Caco-2 (cell line): Measurements from ENCODE around the gene SMARCD1. TPM values are rescaled to one million over a fixed set of nuclear protein-coding genes. Genes with fewer than 3 reads are reported as not detected.
A peak's percentile ranks its signal among the peaks of the same experiment; 100 is the strongest.

Experiments
- BruUV-seq: library from RNA; stranded (reverse); fragments of 400-500 nt; replicated peaks from 2 replicates; lab custom pipeline; 2021; lab: Mats Ljungman, UMichigan
- CTCF ChIA-PET: fragments of 300-600 bp; sonication (Branson Sonifier 250); formaldehyde crosslinking; loops from one replicate; lab custom pipeline; 2022; ENCODE audit warnings: antibody characterized with exemption; lab: Charles Lee
- POLR2A ChIA-PET: fragments of 300-600 bp; sonication (Branson Sonifier 250); formaldehyde crosslinking; loops from one replicate; lab custom pipeline; 2022; ENCODE audit warnings: antibody characterized with exemption; lab: Charles Lee
- DNase-seq, 2 experiments: peaks; one replicate each; pipeline versions ENCODE4 v3.0.0 to v3.0.0-alpha.2; 2020 to 2022
- H3K27me3 ChIP-seq: replicated peaks from 2 replicates; pipeline ENCODE4 v1.6.0; 2011; ENCODE audit warnings: low read length; ENCODE audit not compliant: control insufficient read depth, insufficient read depth
- H3K36me3 ChIP-seq: 2 replicates; pipeline ENCODE4 v1.5.1; 2011; ENCODE audit warnings: low read length; ENCODE audit not compliant: control insufficient read depth, insufficient read depth
- H3K4me1 ChIP-seq: fragments of 250-450 bp; sonication (Bioruptor Pico); 2 replicates; pipeline ENCODE4 v1.5.1; 2020; ENCODE audit warnings: mild to moderate bottlenecking
- H3K4me3 ChIP-seq: 2 replicates; pipeline ENCODE4 v1.5.1; 2011; ENCODE audit warnings: low read depth, mild to moderate bottlenecking, control low read depth, low read length
- H3K9me3 ChIP-seq: fragments of 250-450 bp; sonication (Bioruptor Pico); 2 replicates; pipeline ENCODE4 v1.5.1; 2020; ENCODE audit warnings: mild to moderate bottlenecking, moderate library complexity
- H3K27ac Mint-ChIP-seq: one replicate; pipeline ENCODE4 v1.8.0; 2022; ENCODE audit warnings: mixed read lengths; ENCODE audit not compliant: unreplicated experiment
- H3K27me3 Mint-ChIP-seq: one replicate; pipeline ENCODE4 v1.8.0; 2022; ENCODE audit warnings: mixed read lengths; ENCODE audit not compliant: insufficient read depth, unreplicated experiment
- H3K36me3 Mint-ChIP-seq: one replicate; pipeline ENCODE4 v1.8.0; 2022; ENCODE audit warnings: mild to moderate bottlenecking, mixed read lengths; ENCODE audit not compliant: insufficient read depth, unreplicated experiment
- H3K4me1 Mint-ChIP-seq: one replicate; pipeline ENCODE4 v1.8.0; 2022; ENCODE audit warnings: low read depth, mixed read lengths; ENCODE audit not compliant: unreplicated experiment
- H3K4me3 Mint-ChIP-seq: one replicate; pipeline ENCODE4 v1.8.0; 2022; ENCODE audit warnings: mild to moderate bottlenecking, moderate library complexity, mixed read lengths; ENCODE audit not compliant: unreplicated experiment
- H3K9me3 Mint-ChIP-seq: one replicate; pipeline ENCODE4 v1.8.0; 2022; ENCODE audit warnings: mixed read lengths; ENCODE audit not compliant: unreplicated experiment
- CTCF ChIP-seq, 2 experiments: fragments of 200-600 bp in 1 of 2; IDR thresholded peaks; 1 replicate in 1 of 2; 2 replicates in 1 of 2; pipeline versions ENCODE4 v1.5.1 to v1.8.0; 2011 to 2022; ENCODE audit warnings: antibody characterized with exemption in 1 of 2, control low read depth in 1 of 2, inconsistent platforms in 1 of 2, low read depth in 1 of 2, low read length in 1 of 2, mild to moderate bottlenecking in 1 of 2, moderate library complexity in 1 of 2; ENCODE audit not compliant: insufficient read depth in 1 of 2, severe bottlenecking in 1 of 2, unreplicated experiment in 1 of 2
- intact Hi-C: fragments of 100-400 bp; cut with micrococcal nuclease; formaldehyde crosslinking; loops from one replicate; pipeline ENCODE4 v1.10.0; 2022; ENCODE audit not compliant: unreplicated experiment
- total RNA-seq: library from RNA; stranded (reverse); gene quantifications from 2 replicates; pipeline ENCODE4 v1.2.3, GENCODE V29; 2022

Gene SMARCD1
- total RNA-seq, 1 experiment from 2014 or later, result 158 TPM

GRCh38 chr12:50058743-50059312 lies 26.3 kb upstream of the SMARCD1 start:
- Histone ChIP-seq H3K36me3 (no peaks in the 10 kb centered on the region), H3K9me3 (no peaks in the 10 kb centered on the region), H3K4me3 (no peak overlapping the region), H3K4me1 (peaks cover 14% of the 10 kb centered on the region), H3K27me3 (no peaks in the 10 kb centered on the region)
- ChIA-PET POLR2A (interaction anchor here (0.5 kb wide), 1 partner anchor 230 kb away, joined by 5 read pairs; no protein-coding TSS in a partner anchor), CTCF (interaction anchor here (0.6 to 2.8 kb wide), 4 partner anchors 12 to 188 kb away, joined by 4 to 12 read pairs (median 5); no protein-coding TSS in a partner anchor)
- intact Hi-C loops, result loop anchor here (5.0 kb wide), 1 partner anchor 282 kb away; no protein-coding TSS in a partner anchor
- TF ChIP-seq CTCF (IDR thresholded peaks at IDR 0.05; ENCODE audit: insufficient read depth in 1 of 2, low read depth in 1 of 2, low read length in 1 of 2, severe bottlenecking in 1 of 2, unreplicated experiment in 1 of 2), result no peak
- peaks cover 2% of the 10 kb centered on the region for H3K27me3 Mint-ChIP-seq
- DNase-seq, result no peak
- no peaks in the 10 kb centered on the region for H3K36me3 Mint-ChIP-seq
- peaks cover 17% of the 10 kb centered on the region for H3K4me1 Mint-ChIP-seq
- no TSS peak for BruUV-seq
- H3K9me3 Mint-ChIP-seq, result no peaks in the 10 kb centered on the region
- H3K4me3 Mint-ChIP-seq, result peak overlapping the region; percentile 94
- no peak overlapping the region for H3K27ac Mint-ChIP-seq

- Mint-ChIP-seq H3K36me3 (no peaks in the 10 kb centered on the region), H3K4me1 (peaks cover 17% of the 10 kb centered on the region), H3K4me3 (no peak overlapping the region), H3K27ac (no peak overlapping the region), H3K9me3 (no peaks in the 10 kb centered on the region), H3K27me3 (peaks cover 2% of the 10 kb centered on the region)
- Histone ChIP-seq H3K4me1 (peaks cover 14% of the 10 kb centered on the region), H3K4me3 (no peak overlapping the region), H3K36me3 (no peaks in the 10 kb centered on the region), H3K9me3 (no peaks in the 10 kb centered on the region), H3K27me3 (no peaks in the 10 kb centered on the region)
- no TSS peak for BruUV-seq
- POLR2A ChIA-PET, result no interaction called here
- CTCF ChIA-PET, result interaction anchor here (0.6 to 2.8 kb wide), 4 partner anchors 11 to 188 kb away, joined by 4 to 12 read pairs (median 5); no protein-coding TSS in a partner anchor
- intact Hi-C loops, result loop anchor here (5.0 kb wide), 1 partner anchor 282 kb away; no protein-coding TSS in a partner anchor
- DNase-seq, result no peak
- no peak for TF ChIP-seq CTCF (IDR thresholded peaks at IDR 0.05; ENCODE audit: insufficient read depth in 1 of 2, low read depth in 1 of 2, low read length in 1 of 2, severe bottlenecking in 1 of 2, unreplicated experiment in 1 of 2)
Observed at GRCh38 chr12:50059440-50060119, 25.6 kb upstream of the SMARCD1 start.

GRCh38 chr12:50060120-50060468 lies 25.0 kb upstream of the SMARCD1 start:
- POLR2A ChIA-PET, result no interaction called here
- no peaks in the 10 kb centered on the region for H3K36me3 Mint-ChIP-seq

More at GRCh38 chr12:50060120-50060468, 25.0 kb upstream of the SMARCD1 start:
- peaks cover 14% of the 10 kb centered on the region for H3K4me1 ChIP-seq
- CTCF ChIA-PET, result interaction anchor here (0.5 to 2.8 kb wide), 2 partner anchors 9 to 10 kb away, joined by 3 to 12 read pairs; no protein-coding TSS in a partner anchor
- no TSS peak for BruUV-seq
- Mint-ChIP-seq H3K9me3 (no peaks in the 10 kb centered on the region), H3K27me3 (peaks cover 2% of the 10 kb centered on the region), H3K4me1 (peaks cover 17% of the 10 kb centered on the region), H3K27ac (no peak overlapping the region), H3K4me3 (no peak overlapping the region)
- TF ChIP-seq CTCF (IDR thresholded peaks at IDR 0.05; ENCODE audit: insufficient read depth in 1 of 2, low read depth in 1 of 2, low read length in 1 of 2, severe bottlenecking in 1 of 2, unreplicated experiment in 1 of 2), result no peak
- H3K27me3 ChIP-seq, result no peaks in the 10 kb centered on the region
- H3K4me3 ChIP-seq, result no peak overlapping the region
- no peak for DNase-seq
- H3K9me3 ChIP-seq, result no peaks in the 10 kb centered on the region
- no peaks in the 10 kb centered on the region for H3K36me3 ChIP-seq
- intact Hi-C loops, result no loop called here
